ENCODE measurements around the gene PROX1.

The PROX1 gene

GRCh38 chr1:213997772-213998107 lies 10.0 kb downstream of the PROX1 start:
- no peak for DNase-seq (ENCODE audit: low read depth in 2 of 2)

GRCh38 chr1:213998785-213999184 lies 11.0 kb downstream of the PROX1 start:
- DNase-seq (ENCODE audit: low read depth in 2 of 2) = no peak

GRCh38 chr1:213999732-214000131 lies 12.0 kb downstream of the PROX1 start:
- no peak for DNase-seq (ENCODE audit: low read depth in 2 of 2)

GRCh38 chr1:214002060-214002459 lies 14.3 kb downstream of the PROX1 start:
- no peak for DNase-seq (ENCODE audit: low read depth in 2 of 2)

GRCh38 chr1:214002472-214002871 lies 14.7 kb downstream of the PROX1 start:
- no peak for DNase-seq (ENCODE audit: low read depth in 2 of 2)

GRCh38 chr1:214003233-214003632 lies 15.5 kb downstream of the PROX1 start:
- no peak for DNase-seq (ENCODE audit: low read depth in 2 of 2)

- DNase-seq (ENCODE audit: low read depth in 2 of 2) = no peak
Measured at GRCh38 chr1:214004014-214004413, 16.2 kb downstream of the PROX1 start.

GRCh38 chr1:214004795-214005194 lies 17.0 kb downstream of the PROX1 start:
- no peak for DNase-seq (ENCODE audit: low read depth in 2 of 2)

GRCh38 chr1:214005708-214006107 lies 17.9 kb downstream of the PROX1 start:
- DNase-seq (ENCODE audit: low read depth in 2 of 2) = no peak

GRCh38 chr1:214006845-214007244 lies 19.1 kb downstream of the PROX1 start:
- DNase-seq (ENCODE audit: low read depth in 2 of 2) = no peak

GRCh38 chr1:214008347-214008746 lies 20.6 kb downstream of the PROX1 start:
- no peak for DNase-seq (ENCODE audit: low read depth in 2 of 2)

- DNase-seq (ENCODE audit: low read depth in 2 of 2) = no peak
Measured at GRCh38 chr1:214008791-214009422, 21.1 kb downstream of the PROX1 start.

- DNase-seq (ENCODE audit: low read depth in 2 of 2) = no peak
Measured at GRCh38 chr1:214009423-214010196, 21.8 kb downstream of the PROX1 start.

GRCh38 chr1:214010197-214010573 lies 22.4 kb downstream of the PROX1 start:
- DNase-seq (ENCODE audit: low read depth in 2 of 2) = no peak

- DNase-seq (ENCODE audit: low read depth in 2 of 2) = no peak
Measured at GRCh38 chr1:214010717-214011116, 22.9 kb downstream of the PROX1 start.

GRCh38 chr1:214012418-214012817 lies 24.6 kb downstream of the PROX1 start:
- no peak for DNase-seq (ENCODE audit: low read depth in 2 of 2)

GRCh38 chr1:214013614-214014377 lies 26.0 kb downstream of the PROX1 start:
- no peak for DNase-seq (ENCODE audit: low read depth in 2 of 2)

GRCh38 chr1:214014730-214015129 lies 27.0 kb downstream of the PROX1 start:
- DNase-seq (ENCODE audit: low read depth in 2 of 2) = no peak

GRCh38 chr1:214017191-214017982 lies 29.6 kb downstream of the PROX1 start:
- no peak for DNase-seq (ENCODE audit: low read depth in 2 of 2)

GRCh38 chr1:214018386-214019268 lies 30.9 kb downstream of the PROX1 start:
- no peak for DNase-seq (ENCODE audit: low read depth in 2 of 2)

GRCh38 chr1:214019499-214019898 lies 31.7 kb downstream of the PROX1 start:
- DNase-seq (ENCODE audit: low read depth in 2 of 2) = no peak
